NCI-H2196 (cell line): Measurements from ENCODE around the gene MDM4.
"Not testable (repeated sequence)": the region's sequence is repeated elsewhere in the genome, so short reads cannot be mapped to it uniquely, and the experiment has no call there.

ENCODE experiments used
- DNase-seq: peaks from one replicate; lab custom pipeline; 2025; ENCODE audit not compliant: unreplicated experiment; lab: John Stamatoyannopoulos, UW

MDM4 gene

DNA sequence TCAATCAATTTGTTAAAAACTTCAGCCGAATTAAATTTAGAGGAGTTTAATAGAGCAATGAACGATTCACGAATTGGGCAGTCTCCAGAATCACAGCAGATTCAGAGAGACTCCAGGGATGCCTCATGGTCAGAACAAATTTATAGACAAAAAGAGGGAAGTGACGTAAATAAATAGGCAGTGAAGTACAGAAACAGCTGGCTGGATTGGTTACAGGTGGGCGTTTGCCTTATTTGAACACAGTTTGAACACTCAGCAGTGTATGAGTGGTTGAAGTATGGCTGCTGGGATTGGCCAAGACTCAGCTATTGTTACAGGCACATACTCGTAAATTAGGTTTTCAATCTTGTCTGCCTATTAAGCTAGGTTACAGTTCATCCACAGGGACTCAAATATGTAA, 43.8 kb downstream of the MDM4 start:
- not testable (repeated sequence) for DNase-seq

DNA sequence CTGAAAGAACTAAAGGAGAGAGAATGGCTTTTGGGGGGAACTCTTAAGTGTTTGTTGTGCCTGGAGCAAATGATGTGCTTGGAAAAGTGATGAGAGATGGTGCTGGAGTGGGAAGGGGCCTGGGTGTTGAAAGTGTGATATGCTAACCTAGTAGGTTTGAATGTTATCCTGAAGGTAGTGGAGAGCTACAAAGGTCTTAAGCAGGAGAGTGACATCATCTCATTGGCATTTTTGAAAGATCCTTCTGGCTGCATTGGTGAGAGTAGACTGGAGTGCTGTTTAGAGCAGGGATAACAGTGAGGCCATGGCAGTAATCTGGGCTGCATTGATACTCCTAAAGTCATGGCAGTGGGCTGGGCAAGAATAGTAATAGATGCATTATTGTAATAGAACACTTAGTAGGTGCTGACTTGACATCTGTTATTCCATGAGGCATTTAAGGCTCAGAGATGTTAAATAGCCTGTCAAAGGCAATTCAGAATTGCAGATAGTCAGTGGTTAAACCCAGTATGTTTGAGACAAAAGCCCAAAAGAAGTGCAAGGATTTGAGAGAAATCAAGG, 44.5 kb downstream of the MDM4 start:
- DNase-seq: no peak

DNA sequence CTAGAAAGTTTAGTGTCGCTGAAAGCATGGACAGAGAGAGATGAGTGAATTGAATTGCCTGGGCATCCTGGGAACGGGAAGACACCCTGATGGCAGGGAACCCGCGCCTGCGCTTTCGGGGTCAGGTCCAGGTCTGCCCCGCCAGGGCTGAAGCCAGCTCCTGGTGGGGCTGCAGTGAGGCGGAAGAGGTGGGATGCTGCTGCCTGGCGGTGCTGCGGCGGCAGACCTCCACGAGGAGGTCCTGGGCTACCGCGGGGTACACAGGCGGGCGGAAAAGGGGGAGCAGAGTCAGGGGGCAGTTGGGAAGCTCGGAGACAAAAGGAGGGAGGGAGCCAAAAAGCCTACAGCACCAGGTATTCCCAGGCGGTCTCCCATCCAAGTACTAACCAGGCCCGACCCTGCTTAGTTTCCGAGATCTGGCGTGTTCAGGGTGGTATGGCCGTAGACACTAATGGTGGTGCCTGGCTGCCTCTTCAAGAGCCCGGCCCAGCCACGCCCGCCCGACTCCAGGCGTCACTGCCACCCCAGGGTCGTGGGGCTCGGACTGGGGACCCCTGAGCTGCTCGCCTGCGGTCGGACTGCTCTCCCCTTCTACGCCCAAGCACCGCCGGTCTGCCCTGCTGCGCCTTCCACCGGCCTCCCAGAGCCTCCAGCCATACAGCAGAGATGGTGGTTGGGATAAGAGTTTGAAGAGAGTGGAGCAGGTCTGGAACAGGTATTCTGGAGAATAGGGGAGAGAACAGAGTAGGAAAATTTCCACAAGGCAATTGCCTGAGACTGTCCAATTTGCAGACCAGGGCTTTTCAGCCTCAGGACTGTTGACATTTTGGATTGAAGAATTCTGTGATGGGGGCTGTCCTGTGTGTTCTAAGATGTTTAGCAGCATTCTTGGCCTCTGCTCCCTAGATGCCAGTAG, 46.1 kb downstream of the MDM4 start:
- DNase-seq: no peak

DNA sequence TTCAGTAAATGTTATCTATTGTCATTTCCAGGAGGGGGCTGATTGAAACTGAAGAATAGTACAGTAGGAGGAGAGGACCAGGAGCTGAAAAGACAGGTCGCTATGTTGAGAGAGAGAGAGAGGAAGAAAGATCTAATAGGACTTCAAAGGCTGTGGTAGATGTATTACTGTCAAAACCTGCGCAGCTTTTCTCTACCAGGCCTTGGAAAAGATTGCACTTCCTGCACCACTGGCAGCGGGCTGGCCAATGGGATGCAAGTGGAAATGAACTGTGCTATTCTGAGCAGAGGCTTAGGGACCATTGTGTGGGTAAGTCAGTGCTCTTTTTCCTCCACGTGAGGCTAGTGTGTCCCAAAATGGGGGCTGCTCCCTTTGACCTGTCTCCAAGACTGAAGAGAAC, 47.1 kb downstream of the MDM4 start:
- DNase-seq: no peak

- DNase-seq: no peak
Measured at GRCh38 chr1:204563780-204564179, 47.6 kb downstream of the MDM4 start.

- DNase-seq: no peak
Measured at GRCh38 chr1:204564835-204565234, 48.6 kb downstream of the MDM4 start.

- DNase-seq: peak; percentile 82
Measured at GRCh38 chr1:204565617-204566582, 49.7 kb downstream of the MDM4 start.

DNA sequence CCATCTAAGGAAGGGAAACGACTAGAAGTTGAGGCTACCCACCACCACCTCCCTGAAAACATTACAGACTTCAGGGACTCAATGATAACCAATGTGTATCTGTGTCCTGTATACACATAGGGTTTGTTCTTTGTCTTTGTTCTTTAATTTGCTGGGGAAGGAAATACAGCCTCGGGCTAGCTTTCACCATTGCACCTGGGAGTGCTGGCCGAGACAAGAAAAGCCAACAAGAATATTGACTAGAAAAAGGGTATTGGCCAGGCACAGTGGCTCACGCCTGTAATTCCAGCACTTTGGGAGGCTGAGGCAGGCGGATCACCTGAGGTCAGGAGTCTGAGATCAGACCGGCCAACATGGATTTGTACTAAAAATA, 50.4 kb downstream of the MDM4 start:
- no peak for DNase-seq

- no peak for DNase-seq
Measured at GRCh38 chr1:204567071-204567470, 50.9 kb downstream of the MDM4 start.

GRCh38 chr1:204568576-204569315, 52.5 kb downstream of the MDM4 start:
- no peak for DNase-seq

DNA sequence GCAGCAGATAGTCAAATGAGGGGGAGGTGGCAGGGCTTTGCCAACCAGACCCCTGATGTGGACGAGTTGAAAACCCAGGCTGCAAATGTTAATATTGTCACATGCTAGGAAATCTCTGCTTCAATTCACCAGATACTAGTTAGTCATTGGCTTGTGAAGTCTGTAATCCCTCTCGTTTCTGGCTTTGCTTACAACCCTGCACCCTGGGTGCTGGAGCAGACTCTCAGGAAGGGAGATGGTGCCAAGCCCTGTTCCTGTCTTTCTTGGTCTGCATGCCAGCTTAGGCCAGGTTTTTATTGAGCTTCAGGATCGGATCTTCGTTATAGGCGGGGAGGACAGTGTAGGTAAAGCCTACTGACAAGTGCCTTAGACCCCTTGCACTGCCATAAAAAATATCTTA, 53.3 kb downstream of the MDM4 start:
- no peak for DNase-seq

- not testable (repeated sequence) for DNase-seq
Measured at GRCh38 chr1:204570021-204570420, 53.8 kb downstream of the MDM4 start.

DNA sequence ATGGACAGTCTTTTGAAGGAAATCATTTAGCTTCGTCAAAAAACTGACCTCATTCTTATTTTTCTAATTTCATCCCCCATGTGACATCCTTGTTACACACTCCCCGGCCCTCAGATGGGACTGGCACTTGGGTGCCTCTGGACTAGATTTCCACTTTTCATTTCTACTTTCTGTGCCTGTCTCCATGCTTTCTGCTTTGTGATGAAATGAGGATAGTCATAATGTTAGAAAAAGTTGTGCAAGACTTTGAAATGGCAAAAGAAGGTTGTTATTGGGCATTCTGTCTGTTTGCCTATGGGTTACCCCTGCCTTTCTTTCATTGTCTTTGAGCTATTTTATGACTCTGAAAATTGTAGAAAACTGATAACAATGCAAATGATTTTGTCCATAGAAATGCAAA, 54.9 kb downstream of the MDM4 start:
- DNase-seq: no peak

DNA sequence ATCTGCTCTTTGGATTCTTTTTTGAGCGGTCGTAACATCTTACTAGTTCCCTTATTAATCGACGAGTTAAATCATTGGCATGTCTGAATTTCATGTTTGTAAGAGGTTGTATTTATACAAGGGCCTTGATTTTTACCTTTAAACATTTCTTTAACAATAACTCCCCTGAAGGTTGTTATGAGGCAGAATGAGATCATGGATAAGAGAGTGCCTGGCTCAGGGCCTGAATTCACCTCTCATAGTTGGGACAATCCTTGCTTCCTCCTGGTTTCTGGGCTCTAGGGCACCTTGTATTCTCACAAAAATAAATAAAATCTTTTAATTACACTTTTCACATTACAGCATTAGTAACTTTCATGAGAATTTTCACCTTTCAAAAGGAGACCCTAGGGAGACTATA, 55.4 kb downstream of the MDM4 start:
- DNase-seq: no peak

- DNase-seq: no peak
Measured at GRCh38 chr1:204572923-204573922, 57.0 kb downstream of the MDM4 start.

DNA sequence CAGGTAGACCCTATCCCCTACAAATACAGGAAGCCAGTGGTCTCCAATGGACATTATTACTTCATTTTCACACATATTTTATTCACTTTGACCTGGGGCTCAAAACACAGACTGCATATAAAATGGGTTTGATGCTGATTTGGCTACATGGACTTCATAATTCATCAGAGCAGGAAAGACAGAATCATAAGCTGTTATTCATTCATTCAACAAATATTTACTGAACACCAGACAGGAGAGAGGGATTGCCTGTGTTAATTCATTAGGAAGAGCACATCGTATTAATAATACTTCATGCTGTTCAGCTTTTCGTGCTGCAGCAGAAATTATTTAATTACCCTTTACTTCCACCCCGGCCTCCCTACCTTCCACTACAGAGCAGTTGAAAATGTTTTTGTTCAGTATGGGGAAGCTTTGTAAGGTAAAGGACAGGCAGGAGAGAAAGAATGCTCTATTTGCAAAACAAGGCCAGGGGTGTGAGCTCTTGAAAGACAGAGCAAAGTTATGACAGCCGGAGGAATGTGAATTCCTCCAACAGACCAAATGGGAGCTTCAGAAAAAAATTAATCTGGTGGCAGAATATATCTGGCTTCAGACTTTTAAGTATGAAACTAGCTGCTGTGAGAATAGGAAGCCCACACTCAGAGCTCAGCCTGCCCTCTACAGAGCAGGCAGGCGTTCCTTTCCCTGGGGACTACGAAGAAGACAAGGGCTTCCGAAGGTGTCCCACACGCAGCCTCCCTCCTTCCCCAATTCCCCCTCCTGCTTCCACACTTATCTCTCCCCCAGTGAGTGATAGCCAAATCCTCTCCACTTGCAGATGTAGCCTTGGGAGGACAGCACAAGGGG, 58.0 kb downstream of the MDM4 start:
- DNase-seq: no peak

- DNase-seq: no peak
Measured at GRCh38 chr1:204574865-204575163, 58.6 kb downstream of the MDM4 start.

GRCh38 chr1:204575221-204576190, 59.3 kb downstream of the MDM4 start:
- DNase-seq: no peak
